Midbrain (tissue), 1 donor: Measurements from ENCODE around the gene KRTAP10-7.
"Not testable (repeated sequence)": the region's sequence is repeated elsewhere in the genome, so short reads cannot be mapped to it uniquely, and the experiment has no call there.

Experiments used
- DNase-seq: peaks from one replicate; lab custom pipeline; 2025; lab: John Stamatoyannopoulos, UW

The KRTAP10-7 gene

DNA sequence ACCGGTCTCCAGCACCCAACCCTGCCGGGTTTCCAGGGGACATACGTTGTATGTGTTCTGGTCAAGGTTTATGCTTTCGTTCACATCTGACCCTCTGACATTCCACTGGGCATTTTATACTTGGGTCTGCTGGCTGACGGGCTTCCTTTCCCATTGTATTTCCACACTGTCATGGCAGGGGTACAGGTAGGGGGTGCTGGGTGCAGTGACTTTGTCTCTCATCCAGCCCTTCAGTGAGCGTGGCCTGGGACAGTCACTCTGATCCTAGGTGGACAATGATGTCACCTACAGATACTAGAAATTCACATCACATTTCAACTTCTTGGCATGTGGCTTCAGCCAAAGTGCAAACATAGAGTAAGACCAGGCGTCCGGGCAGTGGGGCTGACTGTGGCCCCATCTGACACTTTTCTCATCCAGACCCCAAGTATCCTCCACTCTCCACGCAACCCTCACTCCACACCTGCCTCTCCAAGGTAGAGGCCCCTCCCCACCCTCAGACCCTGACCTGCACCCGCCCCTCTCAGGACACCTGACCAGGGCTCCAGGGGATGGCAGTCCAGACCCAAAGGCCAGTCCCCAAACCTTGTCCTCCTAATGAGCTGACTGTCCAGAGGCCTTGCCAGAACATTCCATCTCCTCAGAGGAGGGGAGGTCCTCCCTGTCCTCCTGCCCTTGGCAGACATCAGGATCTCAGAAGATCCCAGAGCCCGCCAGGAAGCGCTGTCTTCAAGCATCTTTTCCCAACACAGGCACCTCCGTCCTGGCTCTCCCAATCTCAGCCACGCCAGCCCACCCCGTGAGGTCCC is 36.0 kb downstream of the KRTAP10-7 start:
- DNase-seq = no peak

DNA sequence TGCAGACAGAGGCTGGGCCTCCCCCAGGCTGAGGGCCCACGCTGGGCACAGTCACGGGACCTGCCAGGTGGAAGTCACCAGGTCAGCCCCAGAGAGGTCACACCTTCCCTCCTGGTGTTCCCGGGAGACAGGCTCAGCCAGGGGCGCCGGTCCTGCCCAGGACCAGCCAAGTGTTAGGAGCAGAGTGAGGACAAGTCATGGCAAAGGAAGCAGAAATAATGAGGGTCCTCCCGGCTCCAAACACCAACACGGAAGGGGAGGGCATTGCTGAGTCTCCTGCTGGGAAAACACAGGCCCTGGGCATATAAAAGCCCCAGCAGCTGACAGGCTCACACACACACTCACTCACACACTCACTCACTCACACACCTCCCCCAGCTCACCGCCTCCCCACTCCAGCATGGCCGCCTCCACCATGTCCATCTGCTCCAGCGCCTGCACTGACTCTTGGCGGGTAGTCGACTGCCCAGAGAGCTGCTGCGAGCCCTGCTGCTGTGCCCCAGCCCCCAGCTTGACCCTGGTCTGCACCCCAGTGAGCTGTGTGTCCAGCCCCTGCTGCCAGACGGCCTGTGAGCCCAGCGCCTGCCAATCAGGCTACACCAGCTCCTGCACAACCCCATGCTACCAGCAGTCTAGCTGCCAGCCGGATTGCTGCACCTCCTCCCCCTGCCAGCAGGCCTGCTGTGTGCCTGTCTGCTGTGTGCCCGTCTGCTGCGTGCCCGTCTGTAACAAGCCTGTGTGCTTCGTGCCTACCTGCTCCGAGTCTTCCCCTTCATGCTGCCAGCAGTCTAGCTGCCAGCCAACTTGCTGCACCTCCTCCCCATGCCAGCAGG is 36.8 kb downstream of the KRTAP10-7 start, which contains the start of gene KRTAP10-10:
TSS of gene KRTAP10-10 (plus strand) at position 339 of the 833 bp plus-strand sequence. CDS start at position 401, 62 bp downstream.
- DNase-seq = no peak

DNA sequence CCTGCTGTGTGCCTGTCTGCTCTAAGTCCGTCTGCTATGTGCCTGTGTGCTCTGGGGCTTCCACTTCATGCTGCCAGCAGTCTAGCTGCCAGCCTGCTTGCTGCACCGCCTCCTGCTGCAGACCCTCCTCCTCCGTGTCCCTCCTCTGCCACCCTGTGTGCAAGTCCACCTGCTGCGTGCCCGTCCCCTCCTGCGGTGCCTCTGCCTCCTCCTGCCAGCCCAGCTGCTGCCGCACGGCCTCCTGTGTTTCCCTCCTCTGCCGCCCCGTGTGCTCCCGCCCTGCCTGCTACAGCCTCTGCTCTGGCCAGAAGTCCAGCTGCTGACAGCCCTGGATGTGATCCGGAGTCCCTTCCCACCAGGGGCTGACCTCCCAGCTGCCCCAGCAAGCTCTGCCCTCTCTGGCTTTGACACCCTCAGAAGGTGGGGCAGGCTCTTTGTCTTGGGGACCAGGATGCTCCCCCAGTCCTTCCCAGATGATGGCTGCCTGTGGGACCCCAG is 37.5 kb downstream of the KRTAP10-7 start:
- not testable (repeated sequence) for DNase-seq

DNA sequence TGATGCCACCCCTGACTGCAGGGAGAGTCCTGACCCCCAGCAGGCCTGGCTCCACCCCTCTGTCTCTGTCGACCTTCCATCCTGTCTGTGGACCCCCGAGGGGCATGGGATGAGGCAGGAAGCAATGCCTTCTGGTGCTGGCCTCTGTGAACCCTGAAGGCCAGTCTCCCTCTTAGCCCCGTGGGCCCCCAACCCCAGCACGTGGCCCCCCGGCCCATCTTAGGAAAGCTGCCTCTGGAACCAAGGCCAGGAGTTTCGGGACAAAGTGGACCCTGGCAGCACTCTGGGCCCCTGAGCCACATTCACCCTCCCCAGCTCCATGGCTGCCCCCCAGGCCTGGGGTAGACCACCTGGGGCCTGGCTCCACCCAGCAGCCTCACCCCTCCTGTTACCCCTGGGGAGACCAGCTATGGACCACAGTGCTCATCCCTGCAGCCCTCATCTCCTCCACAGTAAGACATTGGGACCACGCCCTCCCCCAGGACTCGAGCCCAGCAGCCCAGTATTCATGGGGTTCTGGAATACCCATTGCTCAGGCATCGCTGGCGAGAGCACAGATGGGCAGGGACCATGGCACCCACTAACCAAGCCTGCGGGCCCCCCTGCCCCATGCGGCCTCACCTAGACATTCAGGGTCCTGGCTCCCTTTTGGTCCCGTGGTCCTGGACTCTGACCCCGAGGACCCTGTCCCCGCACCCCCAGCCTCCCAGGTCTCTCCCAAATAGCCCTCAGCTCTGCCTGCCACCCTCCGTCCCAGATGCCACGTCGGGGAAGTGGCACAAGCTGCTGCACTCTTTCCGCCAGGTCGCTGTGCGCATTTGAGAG is 38.3 kb downstream of the KRTAP10-7 start:
- DNase-seq = not testable (repeated sequence)

DNA sequence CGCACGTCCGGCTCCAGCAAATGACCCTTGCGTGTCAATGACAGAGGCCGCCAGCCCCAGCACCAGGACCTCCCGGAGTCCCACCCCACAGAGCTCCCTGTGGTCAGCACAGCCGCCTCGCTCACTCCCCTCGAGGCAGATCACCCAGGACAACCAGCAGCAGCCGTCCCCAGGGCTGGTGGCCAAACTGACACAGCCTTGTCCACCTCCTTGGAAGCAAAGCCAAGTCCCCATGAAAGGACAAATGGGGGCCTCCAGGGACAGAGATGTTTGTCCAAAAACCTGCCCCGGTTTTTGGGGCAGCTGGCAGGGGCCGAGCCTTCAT is 38.9 kb downstream of the KRTAP10-7 start:
- DNase-seq = no peak

DNA sequence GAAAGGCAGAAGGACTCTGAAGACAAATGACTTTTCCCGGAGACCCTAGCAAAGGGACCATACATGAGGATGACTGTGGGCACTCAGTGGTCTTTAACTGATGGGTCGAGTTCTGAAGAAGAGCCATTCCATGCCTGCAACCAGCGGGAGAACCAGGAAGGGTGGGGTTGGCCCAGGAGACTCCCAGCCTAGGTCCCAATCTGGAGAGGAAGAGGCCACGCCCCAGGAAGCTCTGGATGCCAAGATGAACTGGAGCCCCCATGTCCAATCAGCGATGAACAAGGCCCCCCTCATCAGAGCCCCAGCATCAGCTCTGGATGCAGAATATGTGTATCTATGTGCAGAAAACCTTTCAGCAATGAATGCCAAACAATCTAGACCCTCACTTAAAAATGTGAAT is 40.4 kb downstream of the KRTAP10-7 start:
- DNase-seq = no peak

DNA sequence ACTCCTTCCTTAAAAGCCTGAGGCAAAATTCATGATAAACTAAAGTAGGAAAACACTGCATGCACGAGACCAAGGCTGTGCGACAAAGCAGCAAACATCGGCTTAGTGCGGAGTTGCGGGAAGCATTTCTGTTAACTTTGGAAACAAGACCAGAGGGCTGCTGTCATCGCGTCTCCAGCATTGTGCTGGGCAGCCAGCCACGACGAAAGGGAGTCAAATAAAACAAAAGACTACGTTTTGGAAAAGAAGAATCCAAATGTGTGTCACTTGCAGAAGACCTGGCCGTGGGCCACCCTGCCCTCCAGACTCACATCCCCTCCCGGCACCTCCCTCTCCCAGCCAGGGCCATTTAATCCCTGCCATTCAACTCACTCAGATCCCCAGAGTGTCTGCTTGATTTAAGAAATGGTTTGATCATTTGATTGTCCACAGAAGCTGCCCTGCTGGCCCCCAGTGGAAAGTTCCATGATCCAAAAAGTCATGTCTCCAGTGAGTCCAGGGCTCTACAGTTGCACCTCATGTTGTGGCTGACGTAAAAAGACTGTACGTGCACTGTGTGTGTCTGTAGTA is 43.4 kb downstream of the KRTAP10-7 start:
- no peak for DNase-seq

DNA sequence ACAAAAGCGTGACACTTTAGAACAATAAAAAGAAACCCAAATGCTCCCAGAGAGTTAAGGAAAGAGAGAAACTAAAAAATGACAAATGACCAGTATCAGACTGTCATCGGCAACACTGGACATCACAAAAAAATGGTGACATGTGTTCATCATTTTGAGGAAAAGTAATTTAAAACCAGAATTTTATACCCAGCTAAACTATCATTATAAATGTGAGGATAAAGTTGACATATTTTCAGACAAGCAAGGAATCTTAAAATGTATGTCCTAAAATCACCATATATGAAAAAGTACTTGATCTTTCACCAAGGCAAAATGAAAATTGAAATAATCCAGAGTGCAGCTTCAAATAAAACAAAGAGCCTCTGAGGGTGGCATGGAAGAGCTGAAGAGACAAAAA is 44.5 kb downstream of the KRTAP10-7 start:
- DNase-seq = no peak

DNA sequence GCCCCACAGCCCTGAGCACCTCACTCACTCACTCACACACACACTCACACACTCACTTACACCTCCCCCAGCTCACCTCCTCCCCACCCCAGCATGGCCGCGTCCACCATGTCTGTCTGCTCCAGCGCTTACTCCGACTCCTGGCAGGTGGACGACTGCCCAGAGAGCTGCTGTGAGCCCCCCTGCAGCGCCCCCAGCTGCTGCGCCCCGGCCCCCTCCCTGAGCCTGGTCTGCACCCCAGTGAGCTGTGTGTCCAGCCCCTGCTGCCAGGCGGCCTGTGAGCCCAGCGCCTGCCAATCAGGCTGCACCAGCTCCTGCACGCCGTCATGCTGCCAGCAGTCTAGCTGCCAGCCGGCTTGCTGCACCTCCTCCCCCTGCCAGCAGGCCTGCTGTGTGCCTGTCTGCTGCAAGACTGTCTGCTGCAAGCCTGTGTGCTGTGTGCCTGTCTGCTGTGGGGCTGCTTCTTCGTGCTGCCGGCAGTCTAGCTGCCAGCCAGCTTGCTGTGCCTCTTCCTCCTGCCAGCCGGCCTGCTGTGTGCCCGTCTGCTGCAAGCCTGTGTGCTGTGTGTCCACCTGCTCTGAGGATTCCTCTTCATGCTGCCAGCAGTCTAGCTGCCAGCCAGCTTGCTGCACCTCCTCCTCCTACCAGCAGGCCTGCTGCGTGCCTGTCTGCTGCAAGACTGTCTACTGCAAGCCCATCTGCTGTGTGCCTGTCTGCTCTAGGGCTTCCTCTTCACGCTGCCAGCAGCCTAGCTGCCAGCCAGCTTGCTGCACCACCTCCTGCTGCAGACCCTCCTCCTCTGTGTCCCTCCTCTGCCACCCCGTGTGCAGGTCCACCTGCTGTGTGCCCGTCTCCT is 46.2 kb downstream of the KRTAP10-7 start, which contains the start of gene KRTAP10-11:
TSS of gene KRTAP10-11 (plus strand) at position 49 of the 856 bp plus-strand sequence. CDS start at position 94, 45 bp downstream.
- not testable (repeated sequence) for DNase-seq

DNA sequence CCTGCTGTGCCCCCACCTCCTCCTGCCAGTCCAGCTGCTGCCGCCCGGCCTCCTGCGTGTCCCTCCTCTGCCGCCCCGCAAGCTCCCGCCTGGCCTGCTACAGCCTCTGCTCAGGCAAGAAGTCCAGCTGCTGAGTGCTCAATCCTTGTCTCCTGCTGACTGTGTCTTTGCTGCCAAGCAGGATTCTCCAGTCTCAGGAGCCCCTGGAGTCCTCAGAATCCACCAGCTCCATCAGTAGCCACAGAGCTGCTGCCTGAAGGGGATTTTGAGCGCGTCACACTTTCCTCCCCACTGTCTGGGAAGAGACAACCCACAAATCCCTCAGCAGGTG is 46.8 kb downstream of the KRTAP10-7 start:
- DNase-seq = no peak

DNA sequence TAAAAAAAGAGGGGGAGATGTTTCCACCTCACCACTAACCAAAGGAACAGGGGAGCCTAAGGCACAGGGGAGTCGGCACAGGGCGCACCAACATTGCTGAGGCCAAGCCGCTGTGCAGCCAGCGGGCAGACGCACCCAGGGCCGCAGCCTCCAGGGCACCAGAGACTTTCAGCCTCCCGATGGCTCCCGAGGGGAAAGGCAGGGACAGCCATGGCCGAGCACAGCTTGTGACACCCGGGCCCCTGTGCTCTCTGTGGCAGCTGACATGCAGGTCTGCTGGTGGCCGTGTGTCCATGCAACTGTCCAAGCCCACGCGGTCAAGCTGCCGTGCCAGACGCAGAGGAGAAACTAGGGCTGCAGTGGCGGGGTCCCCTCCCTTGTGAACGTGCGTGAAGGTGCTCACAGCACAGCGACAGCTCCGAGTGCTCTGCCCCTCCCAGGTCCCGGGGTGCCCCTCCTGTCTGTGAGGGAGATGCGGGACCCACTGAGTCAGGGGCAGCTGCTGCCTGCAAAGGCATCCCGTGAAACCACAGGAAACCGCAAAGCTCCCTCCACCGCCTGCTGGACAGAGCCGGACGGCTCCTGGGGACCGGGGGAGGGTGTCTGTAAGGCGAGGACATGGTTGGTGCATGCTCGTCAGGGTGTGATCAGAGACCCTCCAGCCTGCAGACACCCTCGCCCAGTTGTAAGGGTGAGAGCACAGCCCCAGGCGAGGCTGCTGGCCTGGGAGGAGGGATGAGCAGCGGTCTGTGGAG is 48.3 kb downstream of the KRTAP10-7 start:
- no peak for DNase-seq

DNA sequence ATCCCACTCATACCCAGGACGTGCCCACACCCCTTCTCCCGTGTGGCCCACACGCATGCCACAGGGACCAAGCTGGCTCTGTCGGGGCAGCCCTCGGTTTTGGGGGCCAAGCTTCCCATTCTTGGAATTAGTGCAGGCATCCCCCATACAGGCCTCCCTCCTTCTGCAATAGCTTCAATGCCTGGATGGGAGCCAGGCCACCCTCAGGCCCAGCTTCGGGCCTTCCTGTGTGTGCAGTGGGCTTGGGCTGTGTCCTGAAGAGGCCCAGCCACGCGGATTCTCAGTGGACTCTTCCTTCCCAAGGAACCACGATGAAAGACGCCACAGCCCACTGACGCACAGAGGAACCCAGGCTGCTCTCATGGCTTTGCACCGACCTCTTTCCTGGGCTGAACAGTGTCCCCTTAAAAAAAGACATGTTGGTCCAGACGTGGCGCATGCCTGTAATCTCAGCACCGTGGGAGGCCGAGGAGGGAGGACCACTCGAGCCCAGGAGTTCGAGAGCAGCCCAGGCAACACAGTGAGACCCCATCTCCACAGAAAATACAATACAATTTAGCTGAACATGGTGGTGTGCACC is 49.2 kb downstream of the KRTAP10-7 start:
- DNase-seq = no peak

DNA sequence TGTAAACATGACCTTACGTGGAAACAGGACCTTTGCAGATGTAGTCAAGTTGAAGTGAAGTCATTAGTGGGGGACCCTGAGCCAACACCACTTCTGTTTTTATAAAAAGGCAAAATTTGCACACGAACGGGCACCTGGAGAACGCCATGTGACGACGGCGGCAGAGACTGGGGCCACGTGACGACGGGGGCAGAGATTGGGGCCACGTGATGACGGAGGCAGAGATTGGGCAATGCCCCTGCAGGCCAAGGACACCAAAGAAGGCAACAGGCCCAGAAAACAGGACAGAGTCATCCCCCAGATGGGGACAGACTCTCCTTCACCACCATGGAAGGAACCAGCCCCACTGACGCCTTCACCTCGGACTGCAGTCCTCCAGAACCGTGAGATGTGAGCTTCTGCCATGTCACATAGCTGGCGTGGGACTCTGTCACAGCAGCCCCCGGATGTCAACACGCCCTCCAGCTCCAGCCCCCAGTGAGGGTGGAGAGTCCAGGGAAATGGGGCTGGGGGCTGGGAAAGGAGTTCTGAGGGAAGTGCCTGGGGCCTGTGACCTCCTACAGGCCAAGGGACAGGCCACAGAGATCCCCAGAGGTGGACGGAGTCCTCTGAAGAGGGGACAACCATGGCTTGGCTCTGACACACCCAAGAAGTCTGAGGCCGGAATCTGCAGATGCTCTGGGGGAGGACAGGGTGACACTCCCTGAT is 50.0 kb downstream of the KRTAP10-7 start:
- DNase-seq = no peak

DNA sequence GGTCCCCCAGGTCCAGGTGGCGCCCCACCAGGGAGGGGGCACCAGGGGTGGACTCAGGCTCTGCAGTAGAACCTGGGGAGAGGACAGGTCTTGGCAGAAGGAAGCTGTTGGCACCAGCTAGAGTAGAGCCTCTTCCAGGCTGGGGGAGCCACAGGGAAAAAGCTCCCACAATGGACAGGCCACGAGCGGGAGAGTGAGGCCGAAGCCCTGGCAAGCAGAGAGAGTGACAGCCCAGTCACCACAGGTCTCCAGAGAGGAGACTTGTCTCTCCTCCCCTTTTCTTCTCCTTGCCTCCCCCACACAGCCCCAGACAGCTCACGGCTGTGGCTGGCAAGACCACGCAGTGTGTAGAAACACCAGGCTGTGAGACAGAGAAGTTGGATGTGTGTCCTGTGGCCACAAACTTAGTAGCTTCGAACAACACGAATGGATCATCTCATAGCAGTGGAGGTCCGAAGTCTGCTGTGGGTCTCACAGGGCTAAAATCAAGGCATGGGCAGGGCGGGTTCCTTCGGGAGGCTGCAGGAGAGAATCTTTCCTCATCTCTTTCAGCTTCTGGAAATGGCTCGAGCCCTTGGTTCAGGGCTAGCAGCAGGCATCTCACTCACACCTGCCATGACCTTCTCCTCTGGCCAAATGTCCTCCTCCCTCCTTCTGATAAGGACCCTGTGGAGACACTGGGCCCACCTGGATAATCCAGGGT is 50.7 kb downstream of the KRTAP10-7 start:
- no peak for DNase-seq
